Astrocyte of the cerebellum (primary cell): ENCODE results near the gene GFOD1.
"Not testable (repeated sequence)": the region's sequence is repeated elsewhere in the genome, so short reads cannot be mapped to it uniquely, and the experiment has no call there.

Experiments used
- DNase-seq: peaks from one replicate; pipeline ENCODE4 v3.0.0-alpha.2; 2011; ENCODE audit warnings: low read depth
- H3K4me3 ChIP-seq: 2 replicates; pipeline ENCODE4 v1.5.1; 2011; ENCODE audit warnings: mild to moderate bottlenecking, low read depth, low read length, moderate library complexity
- in situ Hi-C: cut with HindIII; loops from 2 replicates; pipeline ENCODE4 v1.10.0; 2017; ENCODE audit warnings: low sequenced_read_pairs
- TF ChIP-seq, protein P1 (sequence below): IDR thresholded peaks from 2 replicates; pipeline ENCODE4 v1.5.1; 2012; ENCODE audit warnings: low read length, low read depth, moderate library complexity, mild to moderate bottlenecking; ENCODE audit errors: missing control alignments

The GFOD1 gene

DNA sequence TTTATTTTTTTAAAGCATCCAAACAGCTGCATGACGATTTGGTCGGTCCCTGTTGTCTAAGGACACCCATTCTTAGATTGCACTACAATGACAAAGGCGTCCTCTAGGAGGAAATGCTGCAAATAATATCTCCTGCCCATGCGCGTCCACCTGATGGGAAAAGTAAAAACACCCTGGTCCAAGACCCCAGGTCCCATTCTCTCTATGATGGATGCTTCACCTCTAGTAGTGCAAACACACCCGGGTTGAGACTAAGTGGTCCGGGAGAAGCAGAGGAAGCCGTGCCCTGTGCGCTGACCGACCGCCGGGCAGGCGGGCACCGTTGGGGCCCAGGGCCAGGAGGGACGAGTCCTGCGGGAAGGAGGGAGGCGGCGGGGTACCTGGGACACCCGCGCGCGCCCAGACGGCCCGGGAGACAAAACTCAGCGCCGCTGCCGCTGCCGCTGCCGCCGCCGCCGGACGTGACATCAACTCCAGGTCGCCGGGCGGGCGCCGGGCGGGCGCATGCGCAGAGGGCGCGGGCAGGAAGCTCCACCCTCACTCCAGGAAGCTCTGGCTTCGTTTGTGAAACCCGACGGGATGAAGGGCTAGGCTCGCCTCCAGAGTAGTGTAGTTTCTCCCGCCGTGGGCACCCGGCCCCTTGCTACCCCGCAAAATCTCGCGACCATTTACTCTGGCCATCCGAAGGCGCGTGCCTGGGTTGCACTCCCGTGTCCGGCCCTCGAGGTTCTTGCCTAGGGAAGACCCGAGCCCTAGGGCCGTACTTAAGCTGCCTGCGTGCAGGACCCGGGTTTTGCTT is 159.1 kb downstream of the GFOD1 start, which contains the start of gene TBC1D7:
Gene TBC1D7 (minus strand): TSS at position 462 of the 799 bp plus-strand sequence. CDS start 1,639 bp downstream, outside the sequence.
- H3K4me3 ChIP-seq = peak within 1 kb of the TSS; percentile 96
- peak; percentile 68 for DNase-seq
- TF ChIP-seq, protein P1, sequence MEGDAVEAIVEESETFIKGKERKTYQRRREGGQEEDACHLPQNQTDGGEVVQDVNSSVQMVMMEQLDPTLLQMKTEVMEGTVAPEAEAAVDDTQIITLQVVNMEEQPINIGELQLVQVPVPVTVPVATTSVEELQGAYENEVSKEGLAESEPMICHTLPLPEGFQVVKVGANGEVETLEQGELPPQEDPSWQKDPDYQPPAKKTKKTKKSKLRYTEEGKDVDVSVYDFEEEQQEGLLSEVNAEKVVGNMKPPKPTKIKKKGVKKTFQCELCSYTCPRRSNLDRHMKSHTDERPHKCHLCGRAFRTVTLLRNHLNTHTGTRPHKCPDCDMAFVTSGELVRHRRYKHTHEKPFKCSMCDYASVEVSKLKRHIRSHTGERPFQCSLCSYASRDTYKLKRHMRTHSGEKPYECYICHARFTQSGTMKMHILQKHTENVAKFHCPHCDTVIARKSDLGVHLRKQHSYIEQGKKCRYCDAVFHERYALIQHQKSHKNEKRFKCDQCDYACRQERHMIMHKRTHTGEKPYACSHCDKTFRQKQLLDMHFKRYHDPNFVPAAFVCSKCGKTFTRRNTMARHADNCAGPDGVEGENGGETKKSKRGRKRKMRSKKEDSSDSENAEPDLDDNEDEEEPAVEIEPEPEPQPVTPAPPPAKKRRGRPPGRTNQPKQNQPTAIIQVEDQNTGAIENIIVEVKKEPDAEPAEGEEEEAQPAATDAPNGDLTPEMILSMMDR = peak; percentile 22
- in situ Hi-C loops = no loop called here

DNA sequence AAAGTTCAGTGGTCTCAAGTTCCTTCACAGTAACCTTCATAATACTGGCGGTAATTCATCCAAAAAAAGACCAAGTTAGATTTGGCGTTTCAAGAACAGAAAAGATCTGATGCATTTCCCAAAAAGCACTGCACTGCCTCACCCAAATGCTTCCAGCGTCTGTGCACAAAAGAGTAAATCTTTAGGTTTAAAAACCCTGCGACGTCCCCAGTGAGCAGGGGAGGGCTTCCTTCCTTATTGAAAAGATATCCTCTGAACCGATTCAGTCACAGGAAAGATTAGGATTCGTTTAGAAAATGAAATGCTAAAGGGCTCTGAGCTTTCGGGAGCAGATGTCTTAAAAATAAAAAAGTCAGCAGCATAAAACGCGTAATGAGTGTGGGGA is 159.7 kb downstream of the GFOD1 start:
- peak overlapping the region; percentile 96 for H3K4me3 ChIP-seq
- no peak for DNase-seq
- in situ Hi-C loops = no loop called here
- TF ChIP-seq, protein P1 = no peak

DNA sequence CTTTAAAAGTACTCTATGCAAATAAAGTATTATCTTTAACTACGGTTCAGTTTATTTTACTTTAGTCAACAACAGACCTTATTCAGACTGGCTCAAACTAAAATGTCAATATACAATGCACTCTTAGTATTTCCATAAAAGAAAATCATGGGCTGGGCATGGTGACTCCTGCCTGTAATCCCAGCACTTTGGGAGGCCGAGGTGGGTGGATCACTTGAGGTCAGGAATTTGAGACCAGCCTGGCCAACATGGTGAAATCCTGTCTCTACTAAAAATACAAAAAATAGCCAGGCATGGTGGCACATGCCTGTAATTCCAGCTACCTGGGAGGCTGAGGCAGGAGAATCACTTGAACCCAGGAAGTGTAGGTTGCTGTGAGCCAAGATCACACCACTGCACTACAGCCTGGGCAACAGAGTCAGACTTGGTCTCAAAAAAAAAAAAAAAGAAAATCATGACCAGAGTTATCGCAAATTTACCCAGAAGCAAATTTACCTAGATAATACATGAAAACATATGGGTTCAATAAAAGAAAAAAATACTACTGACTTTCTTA is 161.3 kb downstream of the GFOD1 start:
- DNase-seq, in situ Hi-C loops, H3K4me3 ChIP-seq: not testable (repeated sequence)

DNA sequence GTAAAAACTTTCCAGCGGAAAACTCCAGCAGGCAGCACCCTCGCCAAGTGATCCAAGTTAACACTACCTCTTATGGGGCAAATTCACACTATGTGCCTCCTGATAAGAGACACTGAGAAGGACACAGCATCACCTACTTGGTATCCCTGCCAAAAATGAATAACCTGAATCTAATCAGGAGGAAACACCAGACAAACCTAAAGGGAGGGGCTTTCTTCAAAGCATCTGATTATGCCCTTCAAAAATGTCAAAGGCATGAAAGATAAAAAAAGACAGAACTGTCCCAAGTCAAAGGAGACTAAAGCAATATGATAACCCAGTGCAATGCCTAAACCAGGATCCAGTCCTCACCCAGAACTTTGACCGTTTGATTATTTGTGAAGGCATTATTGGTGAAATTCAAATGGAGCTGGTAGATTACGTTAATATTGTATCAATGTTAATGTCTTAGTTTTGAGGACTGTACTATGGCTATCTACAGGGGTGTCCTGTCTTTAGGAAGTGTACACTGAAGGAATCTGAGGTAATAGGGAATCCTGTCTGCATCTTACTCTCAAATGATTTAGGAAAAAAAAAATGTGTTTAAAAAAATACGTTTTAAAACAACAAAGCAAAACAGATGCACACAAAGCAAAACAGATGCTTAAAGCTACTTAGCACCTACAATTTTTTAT is 167.4 kb downstream of the GFOD1 start:
- in situ Hi-C loops = no loop called here
- TF ChIP-seq, protein P1 = no peak
- H3K4me3 ChIP-seq = no peak overlapping the region
- no peak for DNase-seq

DNA sequence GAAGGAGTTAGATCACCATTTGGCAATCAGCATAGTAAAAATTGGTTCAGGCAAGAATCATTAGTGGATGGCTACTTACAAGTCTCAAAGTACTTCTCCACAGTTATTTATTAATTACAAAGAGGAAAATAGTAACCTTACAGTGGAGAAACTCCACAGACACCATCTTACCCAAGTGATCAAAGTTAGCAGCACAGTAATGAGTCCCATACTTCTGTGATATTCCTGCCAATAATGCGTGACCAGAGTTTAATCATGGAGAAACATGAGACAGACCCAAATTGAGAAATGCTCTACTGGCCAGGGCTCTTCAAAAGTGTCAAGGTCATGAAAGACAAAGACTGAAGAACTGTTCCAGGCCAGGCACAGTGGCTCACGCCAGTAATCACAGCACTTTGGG is 168.6 kb downstream of the GFOD1 start:
- TF ChIP-seq, protein P1 = no peak
- no peak for DNase-seq
- in situ Hi-C loops = no loop called here
- no peak overlapping the region for H3K4me3 ChIP-seq

DNA sequence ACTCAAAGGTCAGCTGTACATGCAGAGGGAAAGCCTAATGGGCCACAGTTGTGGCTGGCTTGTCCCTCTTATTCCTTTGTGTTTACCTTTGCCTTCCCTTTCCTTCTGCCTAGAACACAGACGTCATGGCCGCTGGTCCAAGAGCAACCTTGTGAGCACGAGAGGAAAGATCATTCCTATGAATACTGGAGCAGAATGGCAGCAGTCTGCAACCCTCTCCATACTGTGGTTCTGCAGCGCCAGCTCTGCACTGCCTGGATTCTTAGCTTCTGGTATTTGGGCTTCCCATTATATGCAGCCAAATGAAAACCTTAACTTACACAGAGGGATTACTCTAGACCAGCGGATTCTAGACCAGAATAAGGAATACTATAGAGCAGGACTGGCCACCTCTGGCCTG is 171.5 kb downstream of the GFOD1 start:
- in situ Hi-C loops = no loop called here
- H3K4me3 ChIP-seq = no peak overlapping the region
- DNase-seq = no peak
- TF ChIP-seq, protein P1 = no peak

DNA sequence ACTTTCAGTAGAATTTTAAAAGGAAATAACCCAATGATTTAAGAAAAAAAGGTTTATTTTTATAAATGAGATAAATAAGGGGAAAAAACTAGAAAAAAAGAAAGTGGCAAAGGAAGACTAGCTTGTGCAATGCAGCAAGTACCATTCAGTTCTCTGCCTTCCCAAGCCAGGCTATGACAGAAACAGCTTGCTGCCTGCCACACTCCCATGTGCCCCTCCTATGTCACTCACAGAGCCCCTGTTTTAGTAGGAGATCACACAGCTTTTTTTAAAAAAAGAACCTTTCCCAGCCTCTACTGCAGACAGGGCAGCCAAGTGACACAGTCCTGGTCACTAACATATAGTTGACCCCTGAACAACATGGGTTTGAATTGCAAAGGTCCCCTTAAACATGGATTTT is 172.6 kb downstream of the GFOD1 start:
- in situ Hi-C loops = no loop called here
- H3K4me3 ChIP-seq = no peak overlapping the region
- TF ChIP-seq, protein P1 = no peak
- DNase-seq = no peak
